Measurements from ENCODE around the gene CCL26. TPM values are rescaled to one million over a fixed set of nuclear protein-coding genes. Genes with fewer than 3 reads are reported as not detected.

Gene CCL26
- total and polyA plus RNA-seq, 2 experiments from 2014 or later = 3.0 to 18.4 TPM

GRCh38 chr7:75789361-75789924 lies 17.4 kb upstream of the CCL26 start:
- Histone ChIP-seq H3K4me2 (no peak overlapping the region), H3K79me2 (replicated peaks; ENCODE audit: insufficient read depth) (no peaks in the 10 kb centered on the region), H3K9me2 (ENCODE audit: insufficient read depth) (no peaks in the 10 kb centered on the region), H3K27me3 (ENCODE audit: insufficient read depth) (no peaks in the 10 kb centered on the region), H4K20me1 (replicated peaks; ENCODE audit: insufficient read depth) (no peaks in the 10 kb centered on the region), H3F3A (replicated peaks; ENCODE audit: low read depth) (no peaks in the 10 kb centered on the region), H3K4me3 (no peak overlapping the region), H3K36me3 (ENCODE audit: insufficient read depth) (no peaks in the 10 kb centered on the region), H3K4me1 (ENCODE audit: insufficient read depth) (peaks cover 27% of the 10 kb centered on the region), H2AFZ (no peak overlapping the region; the same call in 1 of the 2 replicates), H3K27ac (ENCODE audit: low read depth) (no peak overlapping the region)
- TF ChIP-seq ETS1 (IDR thresholded peaks at IDR 0.05) (no peak), ZNF462 (CRISPR knock-in tag; IDR thresholded peaks at IDR 0.05) (no peak), STAT1 (IDR thresholded peaks at IDR 0.05; ENCODE audit: unreplicated experiment) (no peak), JUNB (IDR thresholded peaks at IDR 0.05; ENCODE audit: unreplicated experiment) (no peak), POLR2AphosphoS5 (IDR thresholded peaks at IDR 0.05; ENCODE audit: low read depth) (no peak), REST (IDR thresholded peaks at IDR 0.05; ENCODE audit: unreplicated experiment) (no peak), CREB1 (CRISPR knock-in tag; IDR thresholded peaks at IDR 0.05; ENCODE audit: low read depth) (no peak), EZH2phosphoT487 (IDR thresholded peaks at IDR 0.05; ENCODE audit: unreplicated experiment) (no peak), CTCF (conservative IDR thresholded peaks at IDR 0.05; ENCODE audit: low read depth in 2 of 2) (no peak), ZNF331 (CRISPR knock-in tag; IDR thresholded peaks at IDR 0.05; ENCODE audit: low read depth) (no peak), NANOG (IDR thresholded peaks at IDR 0.05; ENCODE audit: borderline replicate concordance) (no peak), EZH2 (IDR thresholded peaks at IDR 0.05; ENCODE audit: low read depth, unreplicated experiment) (no peak), ZNF114 (CRISPR knock-in tag; IDR thresholded peaks at IDR 0.05) (no peak)
- DNase-seq (ENCODE audit: low spot score) (no peak), ATAC-seq (no peak)
- Mint-ChIP-seq H3K27me3 (ENCODE audit: insufficient read depth, low read depth, poor library complexity) (peaks cover 8% of the 10 kb centered on the region), H3K9me3 (no peaks in the 10 kb centered on the region), H3K36me3 (ENCODE audit: low read depth) (no peaks in the 10 kb centered on the region), H3K27ac (no peak overlapping the region), H3K4me3 (no peak overlapping the region), H3K4me1 (peaks cover 5% of the 10 kb centered on the region; the same call in 2 of the 3 replicates)

Measured in GM23338 (cell line).